ENCODE results near the gene ZNF28.
"Not testable (repeated sequence)": the region's sequence is repeated elsewhere in the genome, so short reads cannot be mapped to it uniquely, and the experiment has no call there.

The ZNF28 gene

GRCh38 chr19:52821204-52821960 lies at the start of gene ZNF28:
ZNF28 (minus strand) TSS chr19:52821633; CDS start chr19:52817958, 3,675 bp downstream.
- in situ Hi-C loops (cut with MboI; ENCODE audit: low pct_unique_long_range_greater_than_20kb, low sequenced_read_pairs, unreplicated experiment) = not testable (repeated sequence)
- DNase-seq (ENCODE audit: low spot score) = peak; percentile 31

GRCh38 chr19:52868031-52868430 lies 46.6 kb upstream of the ZNF28 start:
- DNase-seq (ENCODE audit: low spot score); in situ Hi-C loops (cut with MboI; ENCODE audit: low pct_unique_long_range_greater_than_20kb, low sequenced_read_pairs, unreplicated experiment): not testable (repeated sequence)

GRCh38 chr19:52857378-52858191 lies 36.2 kb upstream of the ZNF28 start, which contains the start of gene ZNF468:
ZNF468 (minus strand) TSS chr19:52857619; CDS start chr19:52854272, 3,347 bp downstream.
- DNase-seq (ENCODE audit: low spot score) = peak; percentile 65
- in situ Hi-C loops (cut with MboI; ENCODE audit: low pct_unique_long_range_greater_than_20kb, low sequenced_read_pairs, unreplicated experiment) = loop anchor here (10.0 kb wide), 1 partner anchor 87 kb away; no protein-coding TSS in a partner anchor

GRCh38 chr19:52856540-52857377 lies 35.3 kb upstream of the ZNF28 start:
- peak; percentile 12 for DNase-seq (ENCODE audit: low spot score)
- in situ Hi-C loops (cut with MboI; ENCODE audit: low pct_unique_long_range_greater_than_20kb, low sequenced_read_pairs, unreplicated experiment) = loop anchor here (10.0 kb wide), 1 partner anchor 88 kb away; no protein-coding TSS in a partner anchor

- in situ Hi-C loops (cut with MboI; ENCODE audit: low pct_unique_long_range_greater_than_20kb, low sequenced_read_pairs, unreplicated experiment); DNase-seq (ENCODE audit: low spot score): not testable (repeated sequence)
Observed at GRCh38 chr19:52847352-52847751, 25.9 kb upstream of the ZNF28 start.

GRCh38 chr19:52840825-52841465 lies 19.5 kb upstream of the ZNF28 start:
- in situ Hi-C loops (cut with MboI; ENCODE audit: low pct_unique_long_range_greater_than_20kb, low sequenced_read_pairs, unreplicated experiment); DNase-seq (ENCODE audit: low spot score): not testable (repeated sequence)

GRCh38 chr19:52834289-52834688 lies 12.9 kb upstream of the ZNF28 start:
- in situ Hi-C loops (cut with MboI; ENCODE audit: low pct_unique_long_range_greater_than_20kb, low sequenced_read_pairs, unreplicated experiment) = not testable (repeated sequence)

GRCh38 chr19:52833541-52833940 lies 12.1 kb upstream of the ZNF28 start:
- DNase-seq (ENCODE audit: low spot score); in situ Hi-C loops (cut with MboI; ENCODE audit: low pct_unique_long_range_greater_than_20kb, low sequenced_read_pairs, unreplicated experiment): not testable (repeated sequence)

More at GRCh38 chr19:52834289-52834688, 12.9 kb upstream of the ZNF28 start:
- not testable (repeated sequence) for DNase-seq (ENCODE audit: low spot score)

GRCh38 chr19:52829866-52830265 lies 8.4 kb upstream of the ZNF28 start:
- in situ Hi-C loops (cut with MboI; ENCODE audit: low pct_unique_long_range_greater_than_20kb, low sequenced_read_pairs, unreplicated experiment); DNase-seq (ENCODE audit: low spot score): not testable (repeated sequence)

- DNase-seq (ENCODE audit: low spot score) = no peak
- TF ChIP-seq CTCF (IDR thresholded peaks at IDR 0.05; ENCODE audit: extremely low read depth, insufficient read depth, missing control alignments) = no peak
- in situ Hi-C loops (cut with MboI; ENCODE audit: low pct_unique_long_range_greater_than_20kb, low sequenced_read_pairs, unreplicated experiment) = no loop called here
Observed at GRCh38 chr19:52825765-52826164, 4.3 kb upstream of the ZNF28 start.

- in situ Hi-C loops (cut with MboI; ENCODE audit: low pct_unique_long_range_greater_than_20kb, low sequenced_read_pairs, unreplicated experiment) = no loop called here
- DNase-seq (ENCODE audit: low spot score) = no peak
- TF ChIP-seq CTCF (IDR thresholded peaks at IDR 0.05; ENCODE audit: extremely low read depth, insufficient read depth, missing control alignments) = no peak
Observed at GRCh38 chr19:52823676-52824075, 2.2 kb upstream of the ZNF28 start.

GRCh38 chr19:52820472-52821203 lies 795 bp downstream of the ZNF28 start:
- DNase-seq (ENCODE audit: low spot score); in situ Hi-C loops (cut with MboI; ENCODE audit: low pct_unique_long_range_greater_than_20kb, low sequenced_read_pairs, unreplicated experiment): not testable (repeated sequence)
